ENCODE data around the gene C16orf74.

GRCh38 chr16:85774136-85774535, 23.2 kb upstream of the C16orf74 start:
- TF ChIP-seq CTCF (IDR thresholded peaks at IDR 0.05) (no peak), ZFX (IDR thresholded peaks at IDR 0.05; ENCODE audit: borderline replicate concordance) (no peak)

All from 22Rv1 (cell line).